GM12872 (cell line): Measurements from ENCODE around the gene N4BP2L1.

Source experiments
- CTCF ChIP-seq: IDR thresholded peaks from 3 replicates; pipeline ENCODE4 v1.5.1; 2011; ENCODE audit warnings: low read depth, mild to moderate bottlenecking, low read length, moderate library complexity; ENCODE audit not compliant: insufficient read depth

N4BP2L1 gene

GRCh38 chr13:32409561-32410421 is 18.1 kb downstream of the N4BP2L1 start:
- TF ChIP-seq CTCF: no peak

DNA sequence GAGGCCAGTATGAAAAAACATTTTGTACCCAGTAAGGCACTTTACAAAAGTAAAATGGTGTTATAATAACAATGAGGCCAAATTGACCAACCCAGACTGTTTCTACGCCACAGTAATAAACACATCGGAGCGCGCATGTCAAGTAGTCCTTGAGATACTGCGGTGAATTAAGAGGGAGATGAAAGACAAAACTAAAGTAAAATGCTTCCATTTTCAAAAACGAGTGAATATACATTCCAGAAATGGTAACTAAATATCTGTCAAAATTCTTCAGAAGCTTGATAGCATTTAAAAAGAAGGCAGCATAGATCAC is 19.0 kb downstream of the N4BP2L1 start:
- TF ChIP-seq CTCF: no peak

GRCh38 chr13:32408296-32409000 is 19.5 kb downstream of the N4BP2L1 start:
- TF ChIP-seq CTCF: no peak

- TF ChIP-seq CTCF: no peak
These were observed 20.1 kb downstream of the N4BP2L1 start for GRCh38 chr13:32407854-32408253.

GRCh38 chr13:32403108-32403507 is 24.8 kb downstream of the N4BP2L1 start:
- TF ChIP-seq CTCF: no peak

GRCh38 chr13:32391101-32391619 is 36.8 kb downstream of the N4BP2L1 start:
- no peak for TF ChIP-seq CTCF

DNA sequence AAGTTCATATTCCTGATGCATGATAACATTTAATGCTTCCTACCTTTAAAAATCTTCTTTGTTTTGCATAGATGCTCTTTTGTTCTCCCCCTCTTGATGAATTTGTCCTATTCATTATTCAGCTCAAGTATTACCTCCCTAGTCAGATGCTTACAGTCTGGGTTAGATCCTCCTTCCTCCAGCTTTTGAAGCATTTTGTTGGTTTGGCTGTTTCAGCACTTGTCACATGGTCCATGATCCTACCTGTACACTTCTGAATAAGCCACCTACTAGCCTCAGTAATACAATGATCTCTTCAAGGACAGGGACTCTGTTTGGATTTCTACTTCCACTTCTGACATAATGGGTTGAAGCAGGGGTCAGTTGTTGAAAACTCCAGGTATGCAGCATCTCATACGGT is 37.4 kb downstream of the N4BP2L1 start:
- TF ChIP-seq CTCF: no peak
